ENCODE measurements around the gene CA7.
A peak's percentile ranks its signal among the peaks of the same experiment; 100 is the strongest.
"Not testable (repeated sequence)": the region's sequence is repeated elsewhere in the genome, so short reads cannot be mapped to it uniquely, and the experiment has no call there.

The CA7 gene

DNA sequence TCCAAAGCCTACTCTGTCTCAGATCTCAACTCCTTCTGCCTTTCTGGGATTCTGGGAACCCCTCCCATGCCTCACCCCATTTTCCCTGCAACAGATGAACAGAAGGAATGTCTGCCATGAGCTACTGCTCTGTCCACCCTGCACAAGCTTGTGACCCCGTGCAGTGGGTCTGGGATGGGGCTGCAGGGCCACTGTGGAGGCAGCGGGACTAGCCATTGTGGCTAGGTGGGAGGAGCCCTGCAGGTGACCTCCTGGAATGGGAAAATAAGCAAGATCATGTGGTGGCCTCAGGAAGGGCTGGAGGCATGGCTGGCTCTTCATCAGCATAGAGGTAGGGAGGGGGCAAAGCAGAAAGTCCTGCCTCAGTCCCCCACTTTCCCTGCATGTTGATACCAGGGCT is 49.8 kb downstream of the CA7 start:
- FAIRE-seq (no peak), DNase-seq (ENCODE audit: extremely low spot score, insufficient read length, low read depth) (no peak)

- peak; percentile 50 for DNase-seq (ENCODE audit: extremely low spot score, insufficient read length, low read depth)
These were observed 50.9 kb downstream of the CA7 start for GRCh38 chr16:66894948-66895688.

GRCh38 chr16:66895689-66895979 is 51.4 kb downstream of the CA7 start:
- FAIRE-seq: no peak
- no peak for DNase-seq (ENCODE audit: extremely low spot score, insufficient read length, low read depth)

More at GRCh38 chr16:66894948-66895688, 50.9 kb downstream of the CA7 start:
- FAIRE-seq: peak; percentile 67

DNA sequence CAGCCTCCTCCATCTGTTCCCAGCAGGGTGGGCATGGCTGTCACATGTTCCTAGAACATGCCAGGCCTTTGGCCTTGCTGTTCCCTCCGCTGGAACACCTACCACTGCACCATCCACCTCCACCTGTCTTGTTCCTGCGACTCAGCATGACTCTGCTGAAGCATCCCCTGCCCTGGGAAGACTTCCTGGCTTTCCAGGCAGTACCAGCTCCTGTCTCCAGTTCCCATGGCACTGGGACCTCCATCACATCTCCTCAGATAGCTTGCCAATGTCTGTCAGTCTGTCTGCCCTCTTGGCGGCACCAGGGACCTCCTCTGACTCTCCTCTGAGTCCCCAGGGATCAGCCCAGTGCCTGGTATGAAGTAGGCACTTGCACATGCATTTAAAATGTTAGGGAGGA is 51.8 kb downstream of the CA7 start:
- FAIRE-seq (no peak), DNase-seq (ENCODE audit: extremely low spot score, insufficient read length, low read depth) (no peak)

DNA sequence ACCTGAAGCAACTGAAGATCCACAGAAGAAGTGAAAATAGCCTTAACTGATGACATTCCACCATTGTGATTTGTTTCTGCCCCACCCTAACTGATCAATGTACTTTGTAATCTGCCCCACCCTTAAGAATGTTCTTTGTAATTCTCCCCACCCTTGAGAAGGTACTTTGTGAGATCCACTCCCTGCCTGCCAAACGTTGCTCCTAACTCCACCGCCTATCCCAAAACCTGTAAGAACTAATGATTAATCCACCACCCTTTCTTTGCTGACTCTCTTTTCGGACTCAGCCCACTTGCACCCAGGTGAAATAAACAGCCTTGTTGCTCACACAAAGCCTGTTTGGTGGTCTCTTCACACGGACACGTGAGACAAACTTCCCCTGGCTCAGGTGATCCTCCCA is 52.5 kb downstream of the CA7 start:
- DNase-seq (ENCODE audit: extremely low spot score, insufficient read length, low read depth); FAIRE-seq: not testable (repeated sequence)

- no peak for DNase-seq (ENCODE audit: extremely low spot score, insufficient read length, low read depth)
- no peak for FAIRE-seq
These were observed 54.0 kb downstream of the CA7 start for GRCh38 chr16:66898207-66898606.

DNA sequence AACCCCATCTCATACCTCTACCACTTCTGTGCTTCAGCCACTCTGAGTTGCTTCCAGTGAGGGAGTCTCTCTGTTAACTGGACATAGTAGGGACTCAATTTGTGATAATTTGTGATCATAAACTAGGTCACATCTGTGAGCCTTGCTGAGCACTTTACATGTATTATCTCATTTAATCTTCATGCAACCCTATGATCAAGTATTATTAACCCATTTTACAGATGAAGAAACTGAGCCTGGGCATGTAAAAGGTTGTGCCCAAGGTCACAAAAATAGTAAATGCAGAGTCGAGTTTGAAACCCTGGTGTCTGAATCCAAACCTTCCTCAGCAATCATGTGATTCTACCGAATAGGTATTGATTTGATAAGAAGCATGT is 54.7 kb downstream of the CA7 start:
- DNase-seq (ENCODE audit: extremely low spot score, insufficient read length, low read depth) (no peak), FAIRE-seq (no peak)

DNA sequence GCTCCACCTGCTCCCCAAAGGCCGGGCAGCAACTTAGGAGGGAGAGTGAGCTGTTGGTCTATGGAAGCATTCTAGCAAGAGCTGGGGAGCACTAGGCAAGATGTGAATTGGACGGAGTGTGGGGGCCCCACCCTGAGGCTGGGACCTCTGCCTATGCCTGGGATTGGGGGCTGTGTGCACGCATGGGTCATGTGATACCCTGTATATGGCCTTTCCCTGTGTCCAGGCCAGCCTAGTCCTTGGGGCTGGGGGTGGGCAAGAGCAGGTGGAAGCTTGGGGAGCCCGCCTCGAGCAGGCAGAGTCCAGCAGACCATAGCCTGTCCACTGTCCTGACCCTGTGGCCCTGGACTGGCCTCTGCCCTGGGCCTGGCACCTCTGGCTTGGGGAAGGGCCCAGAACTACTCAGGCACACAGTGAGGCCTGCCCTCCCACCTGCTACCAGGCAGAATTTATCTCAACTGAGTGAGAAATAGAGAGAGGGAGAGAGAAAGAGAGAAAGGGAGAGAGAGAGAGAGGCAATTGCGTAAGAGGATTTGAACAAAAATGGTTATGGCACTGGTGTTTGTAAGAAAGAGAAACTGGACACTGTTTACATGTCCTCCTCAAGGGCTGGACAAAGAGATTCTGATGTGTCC is 55.2 kb downstream of the CA7 start:
- DNase-seq (ENCODE audit: extremely low spot score, insufficient read length, low read depth) (no peak), FAIRE-seq (no peak)

GRCh38 chr16:66899945-66900710 is 55.9 kb downstream of the CA7 start:
- no peak for DNase-seq (ENCODE audit: extremely low spot score, insufficient read length, low read depth)

DNA sequence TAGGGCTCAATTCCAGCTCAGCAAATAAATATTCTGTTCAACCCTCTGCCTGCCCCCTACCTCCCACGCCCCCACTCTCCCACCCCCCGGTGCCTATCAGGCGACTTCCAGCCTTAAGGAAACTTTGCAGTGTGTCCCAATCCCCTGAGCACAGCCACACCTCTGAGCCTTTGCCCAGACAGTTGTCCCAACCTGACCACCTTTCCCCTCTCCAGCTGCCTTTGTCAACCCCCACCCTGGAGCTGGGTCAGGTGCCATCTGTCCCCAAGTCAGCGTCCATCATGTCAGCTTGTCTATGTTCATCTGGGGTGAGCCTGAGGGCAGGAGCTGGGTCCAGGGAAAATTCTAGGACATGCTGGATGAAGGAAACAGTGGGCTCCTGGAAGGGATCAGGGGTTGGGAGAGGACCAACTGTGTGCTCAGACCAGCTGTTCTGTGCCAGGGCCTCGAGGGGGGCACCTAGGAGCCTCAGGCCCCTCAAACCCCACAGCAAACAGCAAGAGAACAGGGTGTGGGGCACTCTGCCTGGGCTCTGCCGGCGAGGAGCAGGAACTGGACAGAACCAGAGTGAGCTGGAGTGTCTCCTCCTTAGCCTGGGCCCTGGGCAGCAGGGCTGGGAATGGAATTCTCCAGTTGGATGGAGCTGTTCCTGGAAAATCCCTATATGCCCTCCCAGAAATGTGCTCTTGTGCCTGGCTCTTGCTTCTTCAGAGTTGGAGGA is 56.7 kb downstream of the CA7 start:
- FAIRE-seq: no peak

More at GRCh38 chr16:66899945-66900710, 55.9 kb downstream of the CA7 start:
- no peak for FAIRE-seq

GRCh38 chr16:66901626-66902025 is 57.4 kb downstream of the CA7 start:
- DNase-seq (ENCODE audit: extremely low spot score, insufficient read length, low read depth): no peak
- no peak for FAIRE-seq

More for the DNA sequence above, 56.7 kb downstream of the CA7 start:
- no peak for DNase-seq (ENCODE audit: extremely low spot score, insufficient read length, low read depth)

GRCh38 chr16:66902648-66903543 is 58.7 kb downstream of the CA7 start:
- FAIRE-seq: no peak
- DNase-seq (ENCODE audit: extremely low spot score, insufficient read length, low read depth): no peak
